WTC11 (cell line): ENCODE measurements around the gene AMOTL1.

Experiments
- ARID4B ChIP-seq: sonication (generic); formaldehyde crosslinking; IDR thresholded peaks from 2 replicates; pipeline ENCODE4 v1.8.0; 2023; ENCODE audit warnings: missing genetic modification reagents, mild to moderate bottlenecking, borderline replicate concordance
- CTCF ChIP-seq: fragments of 200-600 bp; IDR thresholded peaks from 2 replicates; pipeline ENCODE4 v1.8.0; 2022; ENCODE audit warnings: antibody characterized with exemption
- E2F1 ChIP-seq: sonication (generic); formaldehyde crosslinking; IDR thresholded peaks from 2 replicates; pipeline ENCODE4 v1.8.0; 2022; ENCODE audit warnings: mild to moderate bottlenecking, missing genetic modification reagents
- HMGXB4 ChIP-seq: sonication (generic); formaldehyde crosslinking; IDR thresholded peaks from 2 replicates; pipeline ENCODE4 v1.8.1; 2023; ENCODE audit warnings: mild to moderate bottlenecking, moderate library complexity, missing genetic modification reagents
- NFYB ChIP-seq: sonication (generic); formaldehyde crosslinking; conservative IDR thresholded peaks from 2 replicates; pipeline ENCODE4 v1.8.0; 2022; ENCODE audit warnings: low read depth, missing genetic modification reagents
- NR3C1 ChIP-seq: sonication (generic); formaldehyde crosslinking; conservative IDR thresholded peaks from 2 replicates; pipeline ENCODE4 v1.8.1; 2023; ENCODE audit warnings: low read depth, mild to moderate bottlenecking, missing genetic modification reagents
- RELA ChIP-seq: sonication (generic); formaldehyde crosslinking; IDR thresholded peaks from 2 replicates; pipeline ENCODE4 v1.8.1; 2022; ENCODE audit warnings: missing genetic modification reagents, mild to moderate bottlenecking, borderline replicate concordance
- SP1 ChIP-seq: sonication (generic); formaldehyde crosslinking; conservative IDR thresholded peaks from 2 replicates; pipeline ENCODE4 v1.8.1; 2022; ENCODE audit warnings: missing genetic modification reagents
- TEAD1 ChIP-seq: sonication (generic); formaldehyde crosslinking; IDR thresholded peaks from 2 replicates; pipeline ENCODE4 v1.8.0; 2022; ENCODE audit warnings: mild to moderate bottlenecking, missing genetic modification reagents
- USF2 ChIP-seq: sonication (generic); formaldehyde crosslinking; IDR thresholded peaks from 2 replicates; pipeline ENCODE4 v1.8.1; 2023; ENCODE audit warnings: mild to moderate bottlenecking, missing genetic modification reagents, moderate library complexity
- ZMAT4 ChIP-seq: fragments of 250-450 bp; sonication (Bioruptor Pico); IDR thresholded peaks from 2 replicates; pipeline ENCODE4 v1.9.0; 2021; ENCODE audit warnings: mild to moderate bottlenecking
- ZNF121 ChIP-seq: sonication (generic); formaldehyde crosslinking; IDR thresholded peaks from 2 replicates; pipeline ENCODE4 v1.8.0; 2023; ENCODE audit warnings: missing genetic modification reagents
- TF ChIP-seq, protein P1 (sequence below): sonication (generic); formaldehyde crosslinking; IDR thresholded peaks from 2 replicates; pipeline ENCODE4 v1.8.0; 2022; ENCODE audit warnings: mild to moderate bottlenecking, missing genetic modification reagents

GRCh38 chr11:94762208-94762607 lies 5.9 kb upstream of the AMOTL1 start:
- TF ChIP-seq, protein P1, sequence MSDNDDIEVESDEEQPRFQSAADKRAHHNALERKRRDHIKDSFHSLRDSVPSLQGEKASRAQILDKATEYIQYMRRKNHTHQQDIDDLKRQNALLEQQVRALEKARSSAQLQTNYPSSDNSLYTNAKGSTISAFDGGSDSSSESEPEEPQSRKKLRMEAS (CRISPR knock-in tag) = no peak
- TF ChIP-seq CTCF (no peak), ZNF121 (CRISPR knock-in tag) (no peak), TEAD1 (CRISPR knock-in tag) (no peak), USF2 (no peak), HMGXB4 (no peak), ARID4B (CRISPR knock-in tag) (no peak), RELA (no peak), SP1 (CRISPR knock-in tag) (no peak), ZMAT4 (CRISPR knock-in tag) (no peak), E2F1 (CRISPR knock-in tag) (no peak), NR3C1 (CRISPR knock-in tag) (no peak), NFYB (CRISPR knock-in tag) (no peak)
